Right ventricle myocardium inferior (tissue), 1 donor: Measurements from ENCODE around the gene SETD3. TPM values are rescaled to one million over a fixed set of nuclear protein-coding genes. Genes with fewer than 3 reads are reported as not detected.
"Not testable (repeated sequence)": the region's sequence is repeated elsewhere in the genome, so short reads cannot be mapped to it uniquely, and the experiment has no call there.

Experiments
- ATAC-seq: fragments of 200-7000 bp; cut with Tn5 transposase; one replicate; pipeline ENCODE4 v1.9.1; 2020; ENCODE audit warnings: mild to moderate bottlenecking, moderate library complexity
- DNase-seq: peaks from one replicate; pipeline ENCODE4 v3.0.0; 2021; ENCODE audit errors: missing footprints
- intact Hi-C: fragments of 100-400 bp; cut with DNase I; formaldehyde crosslinking; loops from one replicate; pipeline ENCODE4 v1.11.0; 2022
- total RNA-seq: library from RNA; stranded (reverse); fragmentation: NEBNext Ultra II Directional; extraction: Animal tissue kit (Norgen Biotek cat#: 25700); gene quantifications from one replicate; pipeline ENCODE4 v1.2.1, GENCODE V29; 2021
- donor health status: DM: no; HTN: yes; CAD: no; lungs with severe emphysema.

Gene SETD3
- total RNA-seq, 1 donor from 2014 or later: 97.2 TPM

DNA sequence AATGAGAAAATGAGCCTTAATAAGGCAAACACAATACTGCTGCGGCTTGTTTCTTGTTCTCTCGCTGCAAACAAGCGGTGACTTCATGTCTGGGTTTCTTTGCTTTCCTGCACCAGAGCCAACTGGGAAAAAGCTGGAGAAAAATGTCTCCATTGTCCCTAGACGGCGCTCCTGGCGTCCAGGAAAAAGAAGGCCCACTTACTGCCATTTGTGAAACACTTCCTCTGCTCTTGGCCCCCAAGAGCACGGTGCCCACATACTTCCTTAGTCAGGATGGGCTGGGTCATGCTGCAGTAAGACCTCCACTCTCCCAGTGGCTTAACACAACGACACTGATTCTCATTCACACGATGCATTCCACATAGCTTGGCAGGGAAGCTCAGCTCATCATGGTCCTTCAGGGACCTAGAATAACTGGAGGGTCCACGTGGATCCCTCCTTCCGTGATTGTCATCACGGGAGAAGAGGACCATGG is 122.7 kb downstream of the SETD3 start:
- ATAC-seq (no peak), DNase-seq (no peak)
- intact Hi-C loops: no loop called here

- no peak for DNase-seq
Observed at GRCh38 chr14:99357151-99357915, 123.3 kb downstream of the SETD3 start.

DNA sequence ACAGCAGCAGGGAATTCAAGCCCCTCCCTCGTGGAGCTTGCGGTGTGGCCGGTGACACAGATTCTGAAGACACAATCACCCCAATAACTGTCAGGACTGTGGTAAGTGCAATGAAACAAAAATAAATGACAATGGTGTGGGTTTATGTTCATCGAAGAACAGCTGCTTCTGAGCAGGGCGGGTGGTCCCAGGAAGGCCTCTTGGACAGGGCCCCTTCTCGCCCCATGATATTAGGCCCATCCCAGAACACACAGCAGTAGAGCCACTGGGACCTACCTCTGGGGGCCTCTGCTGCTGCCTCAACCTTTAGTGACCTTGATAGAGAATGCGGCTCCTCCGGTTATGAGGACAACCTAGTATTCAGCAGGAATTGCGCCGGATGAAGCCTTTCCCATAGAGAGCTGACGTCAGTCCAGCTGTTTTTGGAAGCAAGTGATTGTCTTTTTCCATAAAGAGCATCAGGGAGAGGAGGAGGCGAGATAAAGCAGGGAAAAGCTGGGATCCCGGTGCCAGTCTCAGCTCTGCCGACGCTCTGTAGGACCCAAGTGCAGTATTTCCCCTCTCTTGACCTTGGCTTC is 124.5 kb downstream of the SETD3 start:
- ATAC-seq: no peak
- DNase-seq: no peak
- intact Hi-C loops: no loop called here

More at GRCh38 chr14:99357151-99357915, 123.3 kb downstream of the SETD3 start:
- intact Hi-C loops: no loop called here
- ATAC-seq: no peak

- ATAC-seq: no peak
- intact Hi-C loops: no loop called here
- DNase-seq: no peak
Observed at GRCh38 chr14:99354166-99354875, 126.3 kb downstream of the SETD3 start.

DNA sequence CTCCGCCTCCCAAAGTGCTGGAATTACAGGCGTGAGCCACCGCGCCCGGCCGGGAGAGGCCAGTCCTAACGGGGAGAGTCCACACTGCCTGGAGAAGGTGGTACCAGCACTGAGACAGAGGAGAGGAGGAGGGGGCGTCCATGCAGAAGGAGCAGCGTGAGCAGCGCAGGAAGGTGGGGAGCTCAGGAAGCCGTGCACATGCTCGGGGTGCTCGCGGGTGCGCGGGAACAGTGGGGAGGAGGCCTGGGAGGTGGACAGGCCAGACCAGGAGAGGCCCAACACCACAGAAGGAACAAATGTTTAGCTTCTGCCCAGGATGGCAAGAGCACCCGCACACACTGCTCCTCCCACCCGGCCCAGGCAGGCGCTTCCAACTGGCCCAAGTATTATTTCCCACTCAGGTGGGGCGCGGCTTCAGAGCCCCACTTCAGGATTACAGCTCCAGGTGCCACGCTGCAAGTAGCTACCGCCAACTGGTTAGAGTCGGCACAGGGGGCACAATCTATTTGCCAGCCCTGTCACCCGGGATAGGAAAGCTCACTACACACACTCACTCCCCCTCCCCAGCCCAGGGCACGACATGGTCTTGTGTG is 127.9 kb downstream of the SETD3 start:
- DNase-seq (no peak), ATAC-seq (no peak)
- intact Hi-C loops: no loop called here

GRCh38 chr14:99351166-99352007 is 129.3 kb downstream of the SETD3 start:
- intact Hi-C loops: no loop called here
- no peak for DNase-seq
- ATAC-seq: no peak

- ATAC-seq (no peak), DNase-seq (no peak)
- intact Hi-C loops: no loop called here
Observed at GRCh38 chr14:99350751-99351150, 129.9 kb downstream of the SETD3 start.

DNA sequence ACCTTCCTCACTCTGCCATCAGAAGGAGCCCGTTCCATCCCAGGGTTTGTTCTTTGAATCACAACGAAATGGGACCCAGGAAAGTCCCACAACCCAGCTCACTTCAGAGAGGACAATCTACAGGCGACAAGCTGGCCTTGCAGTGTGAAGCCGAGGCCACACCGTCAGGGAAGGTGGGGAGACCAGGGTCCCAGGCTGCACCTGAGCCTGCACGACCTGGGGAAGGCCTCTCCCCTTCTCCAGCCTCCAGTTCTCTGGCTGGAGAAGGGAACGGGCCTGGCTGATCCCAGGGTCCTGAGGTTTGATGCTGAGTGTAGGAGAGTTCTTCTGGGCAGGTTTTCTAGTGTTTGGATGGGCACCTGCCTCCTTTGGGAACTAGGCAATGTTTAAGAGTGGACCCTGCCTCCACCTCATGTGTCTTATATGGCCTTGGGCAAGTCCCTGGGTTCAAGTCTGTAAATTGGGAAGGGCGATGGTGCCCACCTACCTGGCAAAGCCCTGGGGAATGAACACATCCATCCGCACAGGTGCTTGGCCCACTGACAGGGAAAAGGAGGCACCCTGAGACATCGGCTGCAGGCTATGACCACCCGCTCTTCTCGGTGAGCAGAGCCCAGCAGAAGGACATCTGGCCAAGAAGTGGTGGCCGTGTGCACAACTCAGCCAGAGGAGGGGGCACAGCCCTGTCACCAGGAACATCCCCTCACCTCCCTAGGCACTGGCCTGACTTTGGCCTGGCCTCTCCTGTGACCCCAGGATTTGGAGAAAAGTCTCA is 130.8 kb downstream of the SETD3 start:
- DNase-seq: no peak
- ATAC-seq: no peak
- intact Hi-C loops: no loop called here

DNA sequence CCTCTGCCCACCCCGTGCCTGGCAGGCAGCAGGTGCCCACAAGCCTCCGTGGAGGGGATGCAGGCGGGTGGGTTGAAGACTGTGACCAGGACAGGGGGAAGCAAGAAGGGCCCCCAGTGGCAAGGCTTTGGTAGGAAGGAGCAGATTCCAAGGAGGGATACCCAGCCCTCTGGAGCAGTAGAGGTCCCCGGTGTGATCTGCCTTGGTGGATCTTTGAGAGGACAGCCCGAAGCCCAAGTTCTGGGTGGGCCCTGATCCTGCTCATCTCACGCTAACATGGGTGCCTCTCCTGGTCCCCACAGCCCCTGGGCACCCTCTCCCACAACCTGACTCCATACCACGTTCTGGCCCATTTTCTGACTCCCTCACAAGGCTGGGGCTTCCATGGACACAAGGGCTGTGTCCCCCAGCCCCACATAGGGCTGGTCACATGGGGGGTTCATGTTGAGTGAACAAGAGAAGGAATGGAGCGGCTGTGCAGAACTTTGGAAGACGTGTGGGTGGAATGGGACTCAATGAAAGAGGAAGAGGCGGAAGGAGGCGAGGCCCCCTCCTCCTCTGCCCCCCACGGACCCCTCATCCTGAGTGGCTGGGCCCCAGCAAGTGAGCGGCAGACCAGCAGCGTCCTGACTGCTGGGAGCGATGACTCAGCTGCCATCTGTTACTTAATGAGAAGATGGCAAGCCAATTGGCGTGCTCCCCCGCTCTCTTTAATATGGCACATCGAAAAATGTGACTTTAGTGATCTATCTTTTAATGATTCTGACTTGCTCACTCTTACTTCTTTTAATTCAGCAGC is 131.6 kb downstream of the SETD3 start:
- DNase-seq: no peak
- ATAC-seq: no peak
- intact Hi-C loops: no loop called here

GRCh38 chr14:99348231-99348630 is 132.4 kb downstream of the SETD3 start:
- intact Hi-C loops, ATAC-seq: not testable (repeated sequence)

More at GRCh38 chr14:99348231-99348630, 132.4 kb downstream of the SETD3 start:
- not testable (repeated sequence) for DNase-seq

Other genes starting within 250 kb of the SETD3 start
- gene BCL11B, start 208.7 kb downstream of the SETD3 start, total RNA-seq: 0.14 TPM
- 29.2 TPM for gene CCNK, start 550 bp upstream of the SETD3 start, total RNA-seq
- gene CCDC85C, start 123.3 kb upstream of the SETD3 start, total RNA-seq: 53.1 TPM
- gene HHIPL1, start 164.3 kb upstream of the SETD3 start, total RNA-seq: 1.5 TPM
- gene CYP46A1, start 203.4 kb upstream of the SETD3 start, total RNA-seq: 2.2 TPM